Neuron (in vitro differentiated cells): Measurements from ENCODE around the gene PPP1R9B.

Experiments used
- H2AFZ ChIP-seq: one replicate; pipeline ENCODE4 v1.6.1; 2013; ENCODE audit warnings: low read depth, mild to moderate bottlenecking, inconsistent platforms, low read length, moderate library complexity
- H3K27me3 ChIP-seq: one replicate; pipeline ENCODE4 v1.6.1; 2013; ENCODE audit warnings: low read length; ENCODE audit not compliant: insufficient read depth
- H3K36me3 ChIP-seq: one replicate; pipeline ENCODE4 v1.6.1; 2013; ENCODE audit warnings: low read length; ENCODE audit not compliant: insufficient read depth
- H3K4me1 ChIP-seq: one replicate; pipeline ENCODE4 v1.6.1; 2013; ENCODE audit warnings: low read length; ENCODE audit not compliant: insufficient read depth
- H3K4me3 ChIP-seq: 2 replicates; pipeline ENCODE4 v1.5.1; 2013; ENCODE audit warnings: mild to moderate bottlenecking, low read length, moderate library complexity
- H3K9me3 ChIP-seq: one replicate; pipeline ENCODE4 v1.6.1; 2013; ENCODE audit warnings: low read length

Gene PPP1R9B

GRCh38 chr17:50184064-50184463 lies 33.6 kb upstream of the PPP1R9B start:
- H3K4me1 ChIP-seq: peaks cover 12% of the 10 kb centered on the region
- H3K9me3 ChIP-seq: no peaks in the 10 kb centered on the region
- no peak overlapping the region for H3K4me3 ChIP-seq
- H2AFZ ChIP-seq: no peak overlapping the region
- H3K27me3 ChIP-seq: peaks cover 12% of the 10 kb centered on the region
- no peaks in the 10 kb centered on the region for H3K36me3 ChIP-seq

GRCh38 chr17:50183421-50183994 lies 33.0 kb upstream of the PPP1R9B start:
- H3K9me3 ChIP-seq: no peaks in the 10 kb centered on the region
- peaks cover 12% of the 10 kb centered on the region for H3K4me1 ChIP-seq
- H3K4me3 ChIP-seq: no peak overlapping the region
- H2AFZ ChIP-seq: no peak overlapping the region
- no peaks in the 10 kb centered on the region for H3K36me3 ChIP-seq
- H3K27me3 ChIP-seq: peaks cover 12% of the 10 kb centered on the region

GRCh38 chr17:50182783-50183420 lies 32.4 kb upstream of the PPP1R9B start:
- no peaks in the 10 kb centered on the region for H3K9me3 ChIP-seq
- H3K4me1 ChIP-seq: peaks cover 17% of the 10 kb centered on the region
- H2AFZ ChIP-seq: no peak overlapping the region
- H3K36me3 ChIP-seq: no peaks in the 10 kb centered on the region
- H3K4me3 ChIP-seq: no peak overlapping the region
- H3K27me3 ChIP-seq: peaks cover 8% of the 10 kb centered on the region

- Histone ChIP-seq H3K9me3 (no peaks in the 10 kb centered on the region), H3K27me3 (peaks cover 8% of the 10 kb centered on the region), H2AFZ (no peak overlapping the region), H3K4me1 (peaks cover 22% of the 10 kb centered on the region), H3K36me3 (no peaks in the 10 kb centered on the region), H3K4me3 (no peak overlapping the region)
Measured at GRCh38 chr17:50181591-50182560, 31.4 kb upstream of the PPP1R9B start.

GRCh38 chr17:50181144-50181543 lies 30.7 kb upstream of the PPP1R9B start:
- Histone ChIP-seq H3K4me1 (peaks cover 22% of the 10 kb centered on the region), H2AFZ (no peak overlapping the region)

GRCh38 chr17:50180620-50181019 lies 30.1 kb upstream of the PPP1R9B start:
- peaks cover 8% of the 10 kb centered on the region for H3K27me3 ChIP-seq
- no peak overlapping the region for H2AFZ ChIP-seq
- no peaks in the 10 kb centered on the region for H3K9me3 ChIP-seq
- no peaks in the 10 kb centered on the region for H3K36me3 ChIP-seq
- H3K4me1 ChIP-seq: peaks cover 22% of the 10 kb centered on the region
- no peak overlapping the region for H3K4me3 ChIP-seq

More at GRCh38 chr17:50181144-50181543, 30.7 kb upstream of the PPP1R9B start:
- no peak overlapping the region for H3K4me3 ChIP-seq
- H3K9me3 ChIP-seq: no peaks in the 10 kb centered on the region
- H3K36me3 ChIP-seq: no peaks in the 10 kb centered on the region
- H3K27me3 ChIP-seq: peaks cover 8% of the 10 kb centered on the region

GRCh38 chr17:50180111-50180510 lies 29.6 kb upstream of the PPP1R9B start:
- Histone ChIP-seq H3K4me3 (no peak overlapping the region), H3K9me3 (no peaks in the 10 kb centered on the region), H3K27me3 (peaks cover 8% of the 10 kb centered on the region), H3K4me1 (peaks cover 22% of the 10 kb centered on the region), H3K36me3 (no peaks in the 10 kb centered on the region), H2AFZ (no peak overlapping the region)

GRCh38 chr17:50177983-50178834 lies 27.7 kb upstream of the PPP1R9B start:
- peaks cover 10% of the 10 kb centered on the region for H3K4me1 ChIP-seq
- H3K27me3 ChIP-seq: peaks cover 10% of the 10 kb centered on the region

GRCh38 chr17:50177476-50177875 lies 27.0 kb upstream of the PPP1R9B start:
- Histone ChIP-seq H3K36me3 (no peaks in the 10 kb centered on the region), H3K4me1 (peaks cover 10% of the 10 kb centered on the region), H3K27me3 (peaks cover 10% of the 10 kb centered on the region), H3K4me3 (no peak overlapping the region), H2AFZ (peak overlapping the region; percentile 26), H3K9me3 (no peaks in the 10 kb centered on the region)

More at GRCh38 chr17:50177983-50178834, 27.7 kb upstream of the PPP1R9B start:
- H2AFZ ChIP-seq: peak overlapping the region; percentile 26
- no peaks in the 10 kb centered on the region for H3K36me3 ChIP-seq
- no peaks in the 10 kb centered on the region for H3K9me3 ChIP-seq
- peak overlapping the region; percentile 1 for H3K4me3 ChIP-seq

GRCh38 chr17:50176559-50177357 lies 26.3 kb upstream of the PPP1R9B start:
- no peaks in the 10 kb centered on the region for H3K36me3 ChIP-seq

GRCh38 chr17:50175035-50175807 lies 24.7 kb upstream of the PPP1R9B start:
- H3K4me3 ChIP-seq: no peak overlapping the region
- H3K27me3 ChIP-seq: peaks cover 6% of the 10 kb centered on the region
- H3K9me3 ChIP-seq: no peaks in the 10 kb centered on the region
- no peak overlapping the region for H2AFZ ChIP-seq
- no peaks in the 10 kb centered on the region for H3K36me3 ChIP-seq
- H3K4me1 ChIP-seq: peaks cover 10% of the 10 kb centered on the region

More at GRCh38 chr17:50176559-50177357, 26.3 kb upstream of the PPP1R9B start:
- H3K4me3 ChIP-seq: no peak overlapping the region
- H3K27me3 ChIP-seq: peaks cover 10% of the 10 kb centered on the region
- no peaks in the 10 kb centered on the region for H3K9me3 ChIP-seq
- H3K4me1 ChIP-seq: peaks cover 10% of the 10 kb centered on the region
- no peak overlapping the region for H2AFZ ChIP-seq
